HCT116 (cell line): Measurements from ENCODE around the gene PTPN23. TPM values are rescaled to one million over a fixed set of nuclear protein-coding genes. Genes with fewer than 3 reads are reported as not detected.

ENCODE experiments used
- ATAC-seq: fragments of 200-7000 bp; cut with Tn5 transposase; 2 replicates; pipeline ENCODE4 v1.9.1; 2020; ENCODE audit warnings: mild to moderate bottlenecking, moderate library complexity
- BruUV-seq: library from RNA; stranded (reverse); fragments of 400-500 nt; replicated peaks from 2 replicates; lab custom pipeline; 2021; lab: Mats Ljungman, UMichigan
- CTCF ChIA-PET: fragments of 300-600 bp; sonication (Branson Sonifier 250); formaldehyde crosslinking; loops from one replicate; lab custom pipeline; 2021; ENCODE audit warnings: antibody characterized with exemption; lab: Charles Lee
- POLR2A ChIA-PET: fragments of 300-600, 350-600 bp; sonication (Branson Sonifier 250); formaldehyde crosslinking; loops from one replicate; lab custom pipeline; 2021; ENCODE audit warnings: antibody characterized with exemption; lab: Charles Lee
- RAD21 ChIA-PET, 2 experiments: fragments of 300-600 bp; sonication (Branson Sonifier 250); formaldehyde crosslinking; loops; one replicate each; lab custom pipeline; 2023; ENCODE audit warnings: low total read pairs in 2 of 2; ENCODE audit not compliant: uncharacterized antibody in 2 of 2, unreplicated experiment in 2 of 2, low non-redundant PET in 1 of 2; lab: Charles Lee
- DNase-seq: peaks from one replicate; pipeline ENCODE4 v3.0.0-alpha.2; 2010; ENCODE audit warnings: low read depth, low spot score
- H2AFZ ChIP-seq: fragments of 200-600 bp; shearing (Covaris generic), sonication (generic); 2 replicates; pipeline ENCODE4 v1.6.1; 2017; ENCODE audit warnings: low read depth, mixed run types, mixed read lengths, antibody characterized with exemption, low read length; ENCODE audit not compliant: poor library complexity, severe bottlenecking
- H3K27ac ChIP-seq: 2 replicates; pipeline ENCODE4 v1.5.1; 2012; ENCODE audit warnings: low read depth, low read length
- H3K27me3 ChIP-seq: fragments of 200-600 bp; sonication (generic); 2 replicates; pipeline ENCODE4 v1.6.1; 2016; ENCODE audit warnings: mixed run types, low read length, mixed read lengths; ENCODE audit not compliant: insufficient read depth
- H3K36me3 ChIP-seq, 2 experiments: fragments of 200-500 bp in 1 of 2; fragments of 200-600 bp in 1 of 2; sonication (Bioruptor generic) in 1 of 2; sonication (generic) in 1 of 2; 2 replicates each; pipeline versions ENCODE4 v1.5.1 to v1.6.1; 2014 to 2016; ENCODE audit warnings: low read length in 2 of 2, inconsistent platforms in 1 of 2, mixed read lengths in 1 of 2, mixed run types in 1 of 2; ENCODE audit not compliant: insufficient read depth in 2 of 2, control insufficient read depth in 1 of 2
- H3K4me1 ChIP-seq, 2 experiments: fragments of 200-600 bp in 1 of 2; sonication (generic) in 1 of 2; 2 replicates each; pipeline versions ENCODE4 v1.5.1 to v1.6.1; 2012 to 2017; ENCODE audit warnings: low read length in 2 of 2, inconsistent platforms in 1 of 2, mild to moderate bottlenecking in 1 of 2, mixed read lengths in 1 of 2, mixed run types in 1 of 2, moderate library complexity in 1 of 2; ENCODE audit not compliant: insufficient read depth in 2 of 2, control insufficient read depth in 1 of 2
- H3K4me2 ChIP-seq: fragments of 200-600 bp; sonication (generic); 2 replicates; pipeline ENCODE4 v1.6.1; 2017; ENCODE audit warnings: mixed run types, low read length, mixed read lengths
- H3K4me3 ChIP-seq, 2 experiments: fragments of 200-600 bp in 1 of 2; sonication (generic) in 1 of 2; replicated peaks in 1 of 2; 2 replicates each; pipeline ENCODE4 v1.5.1; 2011 to 2016; ENCODE audit warnings: low read length in 2 of 2, control low read depth in 1 of 2, low read depth in 1 of 2, mild to moderate bottlenecking in 1 of 2, mixed read lengths in 1 of 2, mixed run types in 1 of 2
- H3K79me2 ChIP-seq: fragments of 200-600 bp; sonication (generic); 2 replicates; pipeline ENCODE4 v1.6.1; 2017; ENCODE audit warnings: mild to moderate bottlenecking, mixed run types, low read length, moderate library complexity, mixed read lengths; ENCODE audit not compliant: insufficient read depth
- H3K9ac ChIP-seq: fragments of 200-600 bp; sonication (generic); 2 replicates; pipeline ENCODE4 v1.6.1; 2016; ENCODE audit warnings: low read length, mixed read lengths
- H3K9me2 ChIP-seq: fragments of 200-600 bp; sonication (generic), shearing (Covaris generic); 2 replicates; pipeline ENCODE4 v1.6.1; 2017; ENCODE audit warnings: mixed run types, mild to moderate bottlenecking, moderate library complexity; ENCODE audit not compliant: insufficient read depth
- H3K9me3 ChIP-seq, 2 experiments: fragments of 200-500 bp in 1 of 2; fragments of 200-600 bp in 1 of 2; sonication (Bioruptor generic) in 1 of 2; sonication (generic) in 1 of 2; 2 replicates each; pipeline ENCODE4 v1.6.1; 2014 to 2017; ENCODE audit warnings: low read length in 2 of 2, mixed read lengths in 2 of 2, inconsistent platforms in 1 of 2, low read depth in 1 of 2, mild to moderate bottlenecking in 1 of 2, mixed run types in 1 of 2, moderate library complexity in 1 of 2; ENCODE audit not compliant: control insufficient read depth in 1 of 2, insufficient read depth in 1 of 2
- H4K20me1 ChIP-seq: fragments of 200-600 bp; sonication (generic), shearing (Covaris generic); 2 replicates; pipeline ENCODE4 v1.6.1; 2017; ENCODE audit warnings: mixed run types, mild to moderate bottlenecking, moderate library complexity; ENCODE audit not compliant: insufficient read depth
- ATF3 ChIP-seq: IDR thresholded peaks from 2 replicates; pipeline ENCODE4 v1.6.1; 2012
- CBX3 ChIP-seq: IDR thresholded peaks from 2 replicates; pipeline ENCODE4 v1.6.1; 2012; ENCODE audit warnings: low read depth
- EGR1 ChIP-seq: IDR thresholded peaks from 2 replicates; pipeline ENCODE4 v1.6.1; 2012; ENCODE audit warnings: low read depth
- ELF1 ChIP-seq: IDR thresholded peaks from 2 replicates; pipeline ENCODE4 v1.6.1; 2012; ENCODE audit warnings: low read depth, borderline replicate concordance
- EZH2phosphoT487 ChIP-seq: fragments of 200-600 bp; IDR thresholded peaks from 2 replicates; pipeline ENCODE4 v1.6.1; 2018; ENCODE audit warnings: antibody characterized with exemption, borderline replicate concordance
- JUND ChIP-seq: IDR thresholded peaks from 2 replicates; pipeline ENCODE4 v1.6.1; 2012
- POLR2A ChIP-seq: IDR thresholded peaks from 2 replicates; pipeline ENCODE4 v1.7.0; 2011; ENCODE audit warnings: borderline replicate concordance; ENCODE audit not compliant: insufficient read depth, insufficient read length; ENCODE audit errors: extremely low read depth
- POLR2AphosphoS5 ChIP-seq: IDR thresholded peaks from 2 replicates; pipeline ENCODE4 v1.6.1; 2011; ENCODE audit warnings: mild to moderate bottlenecking, low read depth, low read length, moderate library complexity
- RAD21 ChIP-seq: IDR thresholded peaks from 2 replicates; pipeline ENCODE4 v1.6.1; 2012; ENCODE audit warnings: low read depth, mild to moderate bottlenecking
- REST ChIP-seq: IDR thresholded peaks from 2 replicates; pipeline ENCODE4 v1.6.1; 2012; ENCODE audit warnings: low read depth
- SP1 ChIP-seq: IDR thresholded peaks from 2 replicates; pipeline ENCODE4 v1.6.1; 2012; ENCODE audit warnings: low read depth
- SRF ChIP-seq: IDR thresholded peaks from 2 replicates; pipeline ENCODE4 v1.6.1; 2012; ENCODE audit warnings: low read depth
- TCF7L2 ChIP-seq: IDR thresholded peaks from 2 replicates; pipeline ENCODE4 v1.7.0; 2011; ENCODE audit warnings: borderline replicate concordance, inconsistent platforms; ENCODE audit not compliant: insufficient read depth, insufficient read length; ENCODE audit errors: extremely low read depth
- YY1 ChIP-seq: IDR thresholded peaks from 2 replicates; pipeline ENCODE4 v1.6.1; 2011; ENCODE audit warnings: low read length, low read depth, moderate library complexity, mild to moderate bottlenecking; ENCODE audit not compliant: insufficient replicate concordance; ENCODE audit errors: extremely low read depth
- ZBTB33 ChIP-seq: IDR thresholded peaks from 2 replicates; pipeline ENCODE4 v1.6.1; 2011; ENCODE audit warnings: mild to moderate bottlenecking, low read length, moderate library complexity; ENCODE audit not compliant: insufficient replicate concordance; ENCODE audit errors: extremely low read depth
- ZNF274 ChIP-seq: fragments of 200-500 bp; sonication (Bioruptor generic); IDR thresholded peaks from 2 replicates; pipeline ENCODE4 v1.6.1; 2014; ENCODE audit warnings: mild to moderate bottlenecking, low read depth, low read length, inconsistent platforms
- intact Hi-C: fragments of 100-400 bp; cut with micrococcal nuclease; formaldehyde crosslinking; loops from 2 replicates; pipeline ENCODE4 v1.10.0; 2022
- total RNA-seq: library from RNA; stranded (reverse); gene quantifications from one replicate; pipeline ENCODE4 v1.2.1, GENCODE V29; 2021; ENCODE audit not compliant: unreplicated experiment

The PTPN23 gene
- total RNA-seq, 1 experiment from 2014 or later: 56.5 TPM

- CTCF ChIA-PET: no interaction called here
Measured at GRCh38 chr3:47366833-47367232, 14.0 kb upstream of the PTPN23 start.

More at GRCh38 chr3:47366833-47367232, 14.0 kb upstream of the PTPN23 start:
- RAD21 ChIA-PET: no interaction called here
- no peak overlapping the region for H3K9ac ChIP-seq
- H3K79me2 ChIP-seq: no peaks in the 10 kb centered on the region
- H3K4me3 ChIP-seq: no peak overlapping the region
- no peaks in the 10 kb centered on the region for H3K27me3 ChIP-seq
- intact Hi-C loops: no loop called here
- H3K9me3 ChIP-seq: no peaks in the 10 kb centered on the region
- no peaks in the 10 kb centered on the region for H4K20me1 ChIP-seq
- H3K9me2 ChIP-seq: no peaks in the 10 kb centered on the region
- H2AFZ ChIP-seq: no peak overlapping the region
- H3K4me2 ChIP-seq: no peak overlapping the region
- H3K4me1 ChIP-seq: no peaks in the 10 kb centered on the region
- TF ChIP-seq TCF7L2 (no peak), REST (no peak), POLR2AphosphoS5 (no peak), SP1 (no peak), POLR2A (no peak), ZNF274 (no peak), ELF1 (no peak), EZH2phosphoT487 (no peak), EGR1 (no peak), ZBTB33 (no peak), ATF3 (no peak), SRF (no peak), JUND (no peak), CBX3 (no peak), RAD21 (no peak), YY1 (no peak)
- ATAC-seq (no peak), DNase-seq (no peak)
- H3K27ac ChIP-seq: no peak overlapping the region
- BruUV-seq: no TSS peak
- POLR2A ChIA-PET: no interaction called here
- H3K36me3 ChIP-seq: no peaks in the 10 kb centered on the region
